HepG2 (cell line): Measurements from ENCODE around the gene GRAMD2A. TPM values are rescaled to one million over a fixed set of nuclear protein-coding genes. Genes with fewer than 3 reads are reported as not detected.

ENCODE experiments used
- ATAC-seq: fragments of 200-7000 bp; cut with Tn5 transposase; 3 replicates; pipeline ENCODE4 v1.9.1; 2020; ENCODE audit warnings: mild to moderate bottlenecking, moderate library complexity
- BruUV-seq: library from RNA; stranded (reverse); fragments of 400-500 nt; replicated peaks from 2 replicates; lab custom pipeline; 2021; lab: Mats Ljungman, UMichigan
- CTCF ChIA-PET: fragments of 300-600 bp; formaldehyde crosslinking; extraction: SDS; loops from one replicate; lab custom pipeline; 2021; ENCODE audit warnings: low total read pairs, inconsistent platforms, low intra/inter-chr PET ratio; lab: Yijun Ruan, JAX
- POLR2A ChIA-PET: fragments of 350-600 bp; sonication (Branson Sonifier 250); formaldehyde crosslinking; loops from one replicate; lab custom pipeline; 2020; ENCODE audit warnings: antibody characterized with exemption, inconsistent platforms; lab: Yijun Ruan, JAX
- DNase-seq: peaks from one replicate; pipeline ENCODE4 v3.0.0-alpha.2; 2015; ENCODE audit warnings: low spot score
- FAIRE-seq: peaks from 3 replicates; lab custom pipeline; 2011; peaks lifted over from hg19 to GRCh38; lab: Jason Lieb, UNC
- H2AFZ ChIP-seq: one replicate; pipeline ENCODE4 v1.6.1; 2011; ENCODE audit warnings: low read length, inconsistent platforms
- H3K27ac ChIP-seq: fragments of 300-600 bp; 3 replicates; pipeline ENCODE4 v1.8.0; 2011; ENCODE audit warnings: mixed run types, mild to moderate bottlenecking, mixed read lengths, low read length, inconsistent platforms; ENCODE audit not compliant: insufficient read depth; ENCODE audit errors: extremely low read length
- H3K27me3 ChIP-seq, 2 experiments: fragments of 200-600 bp in 1 of 2; 2 replicates in 1 of 2; 3 replicates in 1 of 2; pipeline versions ENCODE4 v1.6.0 to v1.8.0; 2011; ENCODE audit warnings: low read length in 2 of 2, mild to moderate bottlenecking in 2 of 2, moderate library complexity in 2 of 2, inconsistent platforms in 1 of 2; ENCODE audit not compliant: insufficient read depth in 2 of 2, control insufficient read depth in 1 of 2
- H3K36me3 ChIP-seq, 2 experiments: fragments of 200-600 bp in 1 of 2; replicated peaks in 1 of 2; 2 replicates in 1 of 2; 3 replicates in 1 of 2; pipeline versions ENCODE4 v1.5.1 to v1.8.0; 2011; ENCODE audit warnings: low read length in 2 of 2, inconsistent platforms in 1 of 2; ENCODE audit not compliant: insufficient read depth in 2 of 2, control insufficient read depth in 1 of 2
- H3K4me1 ChIP-seq: 2 replicates; pipeline ENCODE4 v1.5.1; 2012; ENCODE audit warnings: low read length, inconsistent platforms; ENCODE audit not compliant: insufficient read depth
- H3K4me2 ChIP-seq: 2 replicates; pipeline ENCODE4 v1.6.0; 2011; ENCODE audit warnings: low read depth, low read length, inconsistent platforms
- H3K4me3 ChIP-seq, 3 experiments: fragments of 200-600 bp in 1 of 3; sonication (generic), shearing (Covaris generic) in 1 of 3; replicated peaks in 1 of 3; 2 replicates each; pipeline ENCODE4 v1.5.1; 2011 to 2016; ENCODE audit warnings: low read length in 3 of 3, inconsistent platforms in 2 of 3, low read depth in 2 of 3, mild to moderate bottlenecking in 2 of 3, control low read depth in 1 of 3, mixed read lengths in 1 of 3; ENCODE audit not compliant: insufficient read depth in 1 of 3
- H3K79me2 ChIP-seq: one replicate; pipeline ENCODE4 v1.6.1; 2011; ENCODE audit warnings: low read length, inconsistent platforms; ENCODE audit not compliant: insufficient read depth
- H3K9ac ChIP-seq: 2 replicates; pipeline ENCODE4 v1.6.0; 2011; ENCODE audit warnings: mild to moderate bottlenecking, low read depth, low read length, inconsistent platforms; ENCODE audit not compliant: insufficient read depth
- H3K9me3 ChIP-seq: 2 replicates; pipeline ENCODE4 v1.5.1; 2012; ENCODE audit warnings: mild to moderate bottlenecking, low read length
- H4K20me1 ChIP-seq: 2 replicates; pipeline ENCODE4 v1.6.0; 2011; ENCODE audit warnings: inconsistent platforms, mild to moderate bottlenecking, low read length, moderate library complexity; ENCODE audit not compliant: insufficient read depth
- ELF4 ChIP-seq: sonication (generic); formaldehyde crosslinking; IDR thresholded peaks from 2 replicates; pipeline ENCODE4 v1.5.0; 2020; ENCODE audit warnings: missing genetic modification reagents, mild to moderate bottlenecking, moderate library complexity, borderline replicate concordance
- JDP2 ChIP-seq: sonication (generic); formaldehyde crosslinking; IDR thresholded peaks from 2 replicates; pipeline ENCODE4 v1.8.1; 2022; ENCODE audit warnings: missing genetic modification reagents, borderline replicate concordance
- SRF ChIP-seq: IDR thresholded peaks from 2 replicates; pipeline ENCODE4 v1.6.1; 2011; ENCODE audit warnings: mild to moderate bottlenecking, low read depth, low read length, moderate library complexity
- ZBTB37 ChIP-seq: sonication (generic); formaldehyde crosslinking; IDR thresholded peaks from 2 replicates; pipeline ENCODE4 v1.4.0; 2020; ENCODE audit warnings: mild to moderate bottlenecking, missing genetic modification reagents
- ZBTB4 ChIP-seq: sonication (generic); formaldehyde crosslinking; IDR thresholded peaks from 2 replicates; pipeline ENCODE4 v1.4.0; 2020; ENCODE audit warnings: missing genetic modification reagents, mild to moderate bottlenecking, borderline replicate concordance
- ZNF143 ChIP-seq: sonication (generic); formaldehyde crosslinking; IDR thresholded peaks from 2 replicates; pipeline ENCODE4 v1.4.0; 2020; ENCODE audit warnings: missing genetic modification reagents
- ZNF580 ChIP-seq: IDR thresholded peaks from 2 replicates; pipeline ENCODE4 v1.6.1; 2016; ENCODE audit warnings: low read depth, borderline replicate concordance
- ZNF792 ChIP-seq: IDR thresholded peaks from 2 replicates; pipeline ENCODE4 v1.6.1; 2016
- ZNF878 ChIP-seq: sonication (generic); formaldehyde crosslinking; IDR thresholded peaks from 2 replicates; pipeline ENCODE4 v1.8.1; 2023; ENCODE audit warnings: mild to moderate bottlenecking, missing genetic modification reagents, moderate library complexity
- WGBS: methylation state at CpG from one replicate; pipeline ENCODE4 v1.1.6; 2017; ENCODE audit warnings: low lambda C conversion rate; 5-methylcytosine and 5-hydroxymethylcytosine counted together
- in situ Hi-C: cut with HindIII; loops from 2 replicates; pipeline ENCODE4 v1.10.0; 2017; ENCODE audit warnings: low pct_unique_long_range_greater_than_20kb; ENCODE audit not compliant: extremely low pct_ligation_motif_present
- intact Hi-C: fragments of 100-400 bp; cut with micrococcal nuclease; formaldehyde crosslinking; loops from one replicate; pipeline ENCODE4 v1.10.0; 2022; ENCODE audit not compliant: unreplicated experiment
- polyA plus RNA-seq, 8 experiments: library from polyadenylated mRNA; depleted of rRNA in 3 of 8; stranded (reverse) in 7 of 8; unstranded in 1 of 8; fragments of >200 nt; fragmentation: Illumina TruSeq in 4 of 8; extraction: Trizol in 4 of 8; gene quantifications; 2 replicates each; pipeline versions ENCODE4 v1.2.1 to v1.2.3, GENCODE V29; 2011 to 2016; ENCODE audit warnings: low read depth in 4 of 8, missing spikeins in 1 of 8, mixed read lengths in 1 of 8; ENCODE audit not compliant: insufficient read depth in 1 of 8
- total RNA-seq, 5 experiments: library from RNA; depleted of rRNA; stranded (reverse); fragments of >200 nt; fragmentation: Illumina TruSeq; extraction: Trizol; gene quantifications; 2 replicates each; pipeline ENCODE4 v1.2.3, GENCODE V29; 2016; ENCODE audit warnings: low read depth in 1 of 5

Gene GRAMD2A
- total and polyA plus RNA-seq, 2 of the 13 experiments (the other 11 are each of a cell fraction or from before 2014, with no cell fraction given), result 0.04 TPM; not detected in 1

GRCh38 chr15:72193836-72194396 is 3.7 kb downstream of the GRAMD2A start:
- FAIRE-seq, result no peak
- no peak overlapping the region for H3K4me3 ChIP-seq
- H3K4me1 ChIP-seq, result peaks cover 18% of the 10 kb centered on the region
- in situ Hi-C loops, result no loop called here
- H3K4me2 ChIP-seq, result no peak overlapping the region
- no peak for TF ChIP-seq ZNF580 (CRISPR knock-in tag)
- TF ChIP-seq ELF4 (CRISPR knock-in tag), result no peak
- no peak for TF ChIP-seq ZNF143 (CRISPR knock-in tag)
- TF ChIP-seq ZBTB37 (CRISPR knock-in tag), result no peak
- TF ChIP-seq JDP2, result no peak
- no peak for TF ChIP-seq SRF
- no peak for TF ChIP-seq ZBTB4 (CRISPR knock-in tag)
- no peak for TF ChIP-seq ZNF878 (CRISPR knock-in tag)
- no peak for TF ChIP-seq ZNF792
- ChIA-PET POLR2A (no interaction called here), CTCF (no interaction called here)
- H3K27ac ChIP-seq, result no peak overlapping the region
- H4K20me1 ChIP-seq, result peaks cover 11% of the 10 kb centered on the region; the same call in 1 of the 2 replicates
- DNase-seq, result no peak
- no peaks in the 10 kb centered on the region for H3K79me2 ChIP-seq
- no peaks in the 10 kb centered on the region for H3K9me3 ChIP-seq
- intact Hi-C loops, result no loop called here
- peaks cover under 1 to 3% of the 10 kb centered on the region in 2 experiments; a peak in 4 of 5 replicates for H3K36me3 ChIP-seq
- WGBS, result 61% methylated on average over 8 of the region's 8 CpGs
- H2AFZ ChIP-seq, result no peak overlapping the region
- ATAC-seq, result no peak
- H3K9ac ChIP-seq, result no peak overlapping the region
- H3K27me3 ChIP-seq, result peaks cover 6 to 11% of the 10 kb centered on the region in 2 experiments; a peak in 3 of 5 replicates
- no TSS peak for BruUV-seq
